ENCODE measurements around the gene C12orf56.
"Not testable (repeated sequence)": the region's sequence is repeated elsewhere in the genome, so short reads cannot be mapped to it uniquely, and the experiment has no call there.

The C12orf56 gene

GRCh38 chr12:64304571-64304970 is 86.0 kb downstream of the C12orf56 start:
- no peak for DNase-seq (ENCODE audit: low read depth in 2 of 2)

DNA sequence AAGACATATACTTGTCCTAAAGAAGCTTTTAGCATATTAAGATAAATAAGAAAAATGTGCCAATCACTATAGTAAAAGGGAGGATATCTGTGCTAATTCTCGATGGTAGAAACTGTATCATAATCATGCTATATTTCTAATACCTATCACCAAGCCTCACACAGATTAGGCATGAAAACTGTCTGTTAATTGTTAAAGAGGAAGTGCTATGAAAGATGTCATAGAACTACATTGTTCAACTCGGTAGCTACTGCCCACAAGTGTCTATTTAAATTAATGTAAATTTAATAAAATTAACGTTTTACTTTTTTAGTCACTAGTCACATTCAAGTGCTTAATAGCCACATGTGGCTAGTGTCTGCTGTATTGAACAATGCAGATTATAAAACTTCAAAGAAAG is 90.9 kb downstream of the C12orf56 start:
- no peak for DNase-seq (ENCODE audit: low read depth in 2 of 2)

DNA sequence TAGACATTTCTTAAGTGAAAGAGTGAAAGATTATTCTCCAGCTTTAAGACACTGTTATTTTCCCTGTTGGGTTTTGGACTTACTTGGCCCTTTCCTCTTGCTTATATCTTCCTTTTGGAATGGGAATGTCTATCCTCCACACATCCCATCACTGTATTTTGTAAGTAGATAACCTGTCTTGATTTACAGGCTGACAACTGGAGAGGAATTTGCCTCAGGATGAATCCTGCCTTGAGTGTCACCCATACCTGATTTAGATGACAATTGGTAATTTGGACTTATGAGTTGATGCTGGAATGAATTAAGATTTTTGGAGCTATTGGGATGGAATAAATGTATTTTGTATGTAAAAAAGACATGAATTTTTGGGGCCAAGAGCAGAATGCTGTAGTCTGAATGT is 94.3 kb downstream of the C12orf56 start:
- no peak for DNase-seq (ENCODE audit: low read depth in 2 of 2)

DNA sequence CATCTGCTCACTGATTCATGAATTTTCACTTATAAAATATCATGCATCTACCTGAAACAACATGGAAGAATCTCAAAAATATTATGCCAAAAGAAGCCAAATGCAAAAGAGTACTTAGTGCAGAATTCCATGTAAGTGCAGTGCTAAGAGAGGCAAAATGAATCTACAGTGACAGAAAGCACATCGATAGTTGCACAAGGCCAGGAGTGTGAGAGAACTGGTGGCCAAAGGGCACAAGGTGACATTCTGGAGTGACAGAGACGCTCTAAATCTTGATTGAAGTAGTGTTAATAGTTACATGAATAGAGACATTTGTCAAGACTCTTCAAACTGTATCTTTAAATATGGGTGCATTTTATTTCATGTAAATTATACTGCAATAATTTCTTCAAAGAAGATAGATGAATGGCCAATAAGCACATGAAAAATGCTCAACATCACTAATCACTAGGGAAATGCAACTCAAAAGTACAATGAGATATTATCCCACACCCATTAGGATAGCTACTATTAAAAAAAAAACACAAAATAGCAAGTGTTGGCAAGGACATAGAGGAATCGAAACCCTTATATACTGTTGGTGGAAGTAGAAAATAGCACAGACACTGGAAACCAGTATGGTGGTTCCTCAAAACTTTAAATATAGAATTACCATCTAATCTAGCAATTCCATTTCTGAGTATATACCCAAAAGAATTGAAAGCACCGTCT is 96.7 kb downstream of the C12orf56 start:
- no peak for DNase-seq (ENCODE audit: low read depth in 2 of 2)

- DNase-seq (ENCODE audit: low read depth in 2 of 2): not testable (repeated sequence)
Measured at GRCh38 chr12:64293174-64293573, 97.4 kb downstream of the C12orf56 start.

DNA sequence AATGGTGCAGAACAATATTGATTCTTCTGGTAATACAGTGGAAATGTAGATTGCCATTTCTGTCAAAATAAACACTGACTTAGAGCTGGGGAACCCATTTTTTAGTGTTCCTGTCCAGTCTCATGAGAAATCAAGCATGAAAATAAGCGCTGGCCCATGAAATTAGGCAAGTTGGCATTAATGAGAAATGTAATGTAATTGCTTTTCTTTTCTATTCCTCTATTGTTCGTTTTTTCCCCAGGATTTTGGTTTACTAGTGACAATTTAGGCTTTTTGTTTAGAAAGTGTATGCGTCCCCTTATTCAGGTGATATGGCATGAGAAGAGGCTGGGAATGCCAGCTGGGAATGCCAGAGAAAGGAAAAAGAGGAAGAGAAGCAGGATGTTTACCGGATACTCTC is 104.0 kb downstream of the C12orf56 start:
- no peak for DNase-seq (ENCODE audit: low read depth in 2 of 2)

- DNase-seq (ENCODE audit: low read depth in 2 of 2): no peak
Measured at GRCh38 chr12:64284256-64284655, 106.3 kb downstream of the C12orf56 start.

DNA sequence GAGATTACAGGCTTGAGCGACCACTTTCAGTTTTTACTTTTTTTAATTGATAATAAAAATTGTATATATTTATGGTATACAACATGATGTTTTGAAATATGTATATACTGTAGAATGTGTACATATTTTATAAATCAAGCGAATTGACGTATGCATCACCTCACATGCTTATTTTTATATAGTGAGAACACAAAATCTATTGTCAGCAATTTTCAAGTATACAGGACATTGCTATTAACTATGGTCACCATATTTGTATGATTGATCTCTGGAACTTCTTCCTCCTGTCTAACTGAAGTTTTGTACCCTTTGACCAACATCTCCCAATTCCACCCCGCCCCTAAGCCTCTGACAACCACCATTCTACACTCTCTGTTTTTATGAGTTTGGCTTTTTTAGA is 112.1 kb downstream of the C12orf56 start:
- no peak for DNase-seq (ENCODE audit: low read depth in 2 of 2)

- DNase-seq (ENCODE audit: low read depth in 2 of 2): no peak
Measured at GRCh38 chr12:64273527-64274403, 116.8 kb downstream of the C12orf56 start.

DNA sequence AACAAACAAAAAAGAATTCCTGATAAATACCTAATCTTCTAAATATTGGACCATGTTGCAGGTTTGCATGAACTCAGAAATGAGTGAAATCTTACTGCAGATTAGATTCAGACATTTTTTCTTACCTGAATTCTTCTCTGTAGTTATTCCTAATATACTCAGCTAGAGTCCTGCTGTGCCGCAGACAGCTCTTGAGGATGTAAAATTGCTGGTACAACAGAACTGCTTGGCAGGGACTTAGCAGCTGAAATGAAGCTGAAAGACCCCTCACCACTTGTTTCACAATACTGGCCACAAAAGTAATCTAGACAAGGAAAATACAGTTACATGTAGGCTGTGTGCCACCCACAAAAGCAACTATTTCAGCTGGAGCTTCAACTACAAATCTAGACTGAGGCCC is 120.1 kb downstream of the C12orf56 start:
- DNase-seq (ENCODE audit: low read depth in 2 of 2): no peak

- DNase-seq (ENCODE audit: low read depth in 2 of 2): no peak
Measured at GRCh38 chr12:64269161-64269560, 121.4 kb downstream of the C12orf56 start.

- DNase-seq (ENCODE audit: low read depth in 2 of 2): no peak
Measured at GRCh38 chr12:64268409-64268808, 122.1 kb downstream of the C12orf56 start.

DNA sequence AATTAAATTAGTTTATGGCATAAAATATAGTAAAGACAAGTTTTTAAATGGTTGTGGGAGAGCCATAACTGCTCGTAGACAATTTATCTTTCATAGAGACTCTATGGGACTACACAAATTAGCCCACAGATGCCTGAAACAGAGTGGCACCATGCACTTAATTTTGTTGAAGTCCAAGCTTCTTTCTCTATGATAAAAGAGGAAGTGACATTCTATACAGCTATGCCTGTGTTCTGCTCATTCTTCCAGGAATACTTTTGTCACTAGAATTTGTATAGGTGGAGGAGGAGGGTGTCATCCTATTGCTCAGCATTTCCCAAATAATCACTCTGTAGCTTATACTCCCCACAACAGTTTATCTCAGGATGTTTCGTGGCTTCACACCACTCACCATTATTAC is 124.7 kb downstream of the C12orf56 start:
- DNase-seq (ENCODE audit: low read depth in 2 of 2): no peak

- DNase-seq (ENCODE audit: low read depth in 2 of 2): no peak
Measured at GRCh38 chr12:64261813-64262212, 128.7 kb downstream of the C12orf56 start.

DNA sequence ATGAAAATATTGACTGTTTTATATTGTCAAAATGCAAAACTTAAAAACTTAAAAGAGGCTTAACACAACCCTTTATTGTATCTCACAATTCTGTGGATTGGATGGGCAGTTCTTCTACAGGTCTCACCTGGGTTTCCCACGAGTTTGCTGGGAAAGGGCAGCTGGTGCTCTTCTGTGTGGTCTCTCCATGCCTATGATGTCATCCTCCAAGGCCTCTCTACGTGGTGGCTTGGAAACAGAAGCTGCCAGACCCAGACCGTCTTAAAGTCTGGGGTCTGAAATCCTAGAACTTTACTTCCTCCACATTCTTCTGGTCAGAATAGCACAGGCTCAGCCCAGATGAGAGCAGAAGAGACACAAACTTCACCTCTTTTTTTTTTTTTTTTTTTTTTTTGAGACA is 132.0 kb downstream of the C12orf56 start:
- DNase-seq (ENCODE audit: low read depth in 2 of 2): no peak

GRCh38 chr12:64256166-64256800 is 134.3 kb downstream of the C12orf56 start:
- DNase-seq (ENCODE audit: low read depth in 2 of 2): no peak

GRCh38 chr12:64255249-64255648 is 135.3 kb downstream of the C12orf56 start:
- no peak for DNase-seq (ENCODE audit: low read depth in 2 of 2)

- no peak for DNase-seq (ENCODE audit: low read depth in 2 of 2)
Measured at GRCh38 chr12:64253356-64253755, 137.2 kb downstream of the C12orf56 start.

- DNase-seq (ENCODE audit: low read depth in 2 of 2): no peak
Measured at GRCh38 chr12:64252681-64253080, 137.9 kb downstream of the C12orf56 start.

DNA sequence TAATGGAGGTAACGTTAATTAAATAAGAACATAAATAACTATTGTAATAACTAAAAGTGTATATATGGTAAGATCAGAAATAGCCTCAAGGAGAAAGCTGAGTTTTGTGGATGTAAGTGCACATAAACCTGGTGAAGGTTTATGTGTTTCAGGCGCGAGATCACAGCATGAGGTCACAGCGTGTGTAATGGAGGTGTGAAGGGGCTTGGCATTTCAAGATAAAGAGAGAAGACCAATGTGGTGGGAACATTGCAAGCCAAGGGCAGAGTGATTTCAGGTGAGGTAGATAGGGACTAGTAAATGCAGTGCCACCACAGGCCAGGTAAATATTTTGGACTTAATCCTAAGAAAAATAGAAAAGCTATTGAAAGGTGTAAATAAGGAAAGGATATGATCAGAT is 146.7 kb downstream of the C12orf56 start:
- no peak for DNase-seq (ENCODE audit: low read depth in 2 of 2)

DNA sequence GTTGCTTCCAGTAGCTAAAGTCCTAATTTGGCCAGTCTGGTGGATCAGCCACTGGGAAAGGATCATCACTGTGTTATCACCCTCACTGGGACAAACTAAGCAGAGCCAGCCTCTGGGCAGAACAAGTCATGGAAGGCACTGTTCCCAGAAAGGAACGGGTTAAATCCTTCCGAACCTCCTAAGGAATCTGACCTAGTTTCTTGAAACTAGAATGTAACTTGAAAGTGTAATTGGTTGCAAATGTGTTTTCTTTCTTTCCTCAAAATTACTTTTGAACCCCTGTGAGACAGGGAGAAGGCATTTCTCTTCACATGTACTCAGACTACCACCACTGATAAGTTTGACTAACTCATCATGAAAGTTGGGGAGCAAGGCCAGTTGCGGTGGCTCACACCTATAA is 149.8 kb downstream of the C12orf56 start:
- no peak for DNase-seq (ENCODE audit: low read depth in 2 of 2)

- no peak for DNase-seq (ENCODE audit: low read depth in 2 of 2)
Measured at GRCh38 chr12:64237382-64237781, 153.2 kb downstream of the C12orf56 start.

DNA sequence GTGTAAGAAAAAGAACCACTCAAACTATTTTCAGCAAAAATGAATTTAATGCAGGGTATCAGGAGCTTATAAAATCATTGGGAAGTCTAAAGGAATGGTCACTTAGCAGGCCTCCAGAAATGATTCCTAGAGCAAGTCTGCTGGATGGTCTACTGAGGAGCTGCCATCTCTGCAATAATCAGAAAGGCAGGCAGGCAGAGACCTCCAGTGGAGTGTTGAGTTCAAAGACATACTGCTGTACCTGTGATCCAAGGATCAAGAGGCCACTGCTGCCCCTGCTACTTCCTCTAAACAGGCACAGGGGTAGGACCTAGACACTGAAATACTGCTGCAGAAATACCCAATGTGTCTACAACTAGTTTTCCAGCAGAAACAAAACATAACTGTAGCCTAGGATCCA is 154.0 kb downstream of the C12orf56 start:
- no peak for DNase-seq (ENCODE audit: low read depth in 2 of 2)

Data from stimulated activated CD8-positive, alpha-beta memory T cell treated with anti-CD3 and anti-CD28 coated beads, Interleukin-7, amount 100 ng/mL, for 4 hours (primary cell).